H7 (cell line): Measurements from ENCODE around the gene PIK3AP1. TPM values are rescaled to one million over a fixed set of nuclear protein-coding genes. Genes with fewer than 3 reads are reported as not detected.

Experiments
- DNase-seq: peaks from one replicate; pipeline ENCODE4 v3.0.0; 2012
- H3K27me3 ChIP-seq: 2 replicates; pipeline ENCODE4 v1.6.0; 2011; ENCODE audit warnings: mild to moderate bottlenecking, low read length; ENCODE audit not compliant: control insufficient read depth, insufficient read depth
- H3K36me3 ChIP-seq: replicated peaks from 2 replicates; pipeline ENCODE4 v1.5.1; 2011; ENCODE audit warnings: low read length; ENCODE audit not compliant: control insufficient read depth, insufficient read depth
- H3K4me3 ChIP-seq: 2 replicates; pipeline ENCODE4 v1.5.1; 2011; ENCODE audit warnings: low read depth, mild to moderate bottlenecking, control low read depth, low read length, moderate library complexity; ENCODE audit not compliant: insufficient read depth
- total RNA-seq: library from RNA; depleted of rRNA; stranded (reverse); fragments of >200 nt; shearing (Covaris generic); gene quantifications from 2 replicates; pipeline ENCODE4 v1.2.3, GENCODE V29; 2014

PIK3AP1 gene
- total RNA-seq, 1 experiment from 2014 or later, result 1.4 TPM

DNA sequence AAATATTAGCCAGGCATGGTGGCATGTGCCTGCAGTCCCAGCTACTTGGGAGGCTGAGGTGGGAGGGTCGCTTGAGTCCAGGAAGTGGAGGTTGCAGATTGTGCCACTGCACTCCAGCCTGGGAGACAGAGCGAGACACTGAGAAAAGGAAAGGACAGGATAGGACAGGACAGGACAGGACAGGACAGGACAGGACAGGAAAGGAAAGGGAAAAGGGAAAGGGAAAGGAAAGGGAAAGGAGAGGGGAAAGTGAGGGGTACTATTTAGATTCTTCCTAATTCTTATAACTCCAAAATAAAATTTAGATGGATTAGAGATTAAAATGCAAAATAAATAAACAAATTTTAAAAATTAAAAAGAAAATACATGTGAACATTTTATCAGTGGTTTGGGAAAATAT lies 58.7 kb downstream of the PIK3AP1 start:
- Histone ChIP-seq H3K36me3 (no peaks in the 10 kb centered on the region), H3K27me3 (no peaks in the 10 kb centered on the region), H3K4me3 (no peak overlapping the region)
- no peak for DNase-seq

DNA sequence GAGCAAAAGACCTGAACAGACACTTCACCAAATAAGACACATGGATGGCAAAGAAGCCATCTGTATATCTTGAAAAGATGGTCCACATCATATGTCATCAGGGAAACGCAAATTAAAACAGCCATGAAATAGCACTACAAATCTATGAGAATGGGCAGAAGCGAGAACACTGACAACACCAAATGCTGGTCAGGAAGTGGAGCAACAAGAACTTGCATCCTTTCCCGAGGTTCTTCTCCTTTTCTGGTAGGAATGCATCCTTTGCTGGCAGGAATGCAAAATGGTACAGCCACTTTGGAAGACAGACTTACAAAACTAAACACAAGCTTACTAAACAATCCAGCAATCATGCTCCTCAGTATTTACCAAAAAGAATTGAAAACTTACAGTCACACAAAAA lies 60.0 kb downstream of the PIK3AP1 start:
- no peaks in the 10 kb centered on the region for H3K36me3 ChIP-seq
- no peak for DNase-seq
- no peaks in the 10 kb centered on the region for H3K27me3 ChIP-seq
- no peak overlapping the region for H3K4me3 ChIP-seq

DNA sequence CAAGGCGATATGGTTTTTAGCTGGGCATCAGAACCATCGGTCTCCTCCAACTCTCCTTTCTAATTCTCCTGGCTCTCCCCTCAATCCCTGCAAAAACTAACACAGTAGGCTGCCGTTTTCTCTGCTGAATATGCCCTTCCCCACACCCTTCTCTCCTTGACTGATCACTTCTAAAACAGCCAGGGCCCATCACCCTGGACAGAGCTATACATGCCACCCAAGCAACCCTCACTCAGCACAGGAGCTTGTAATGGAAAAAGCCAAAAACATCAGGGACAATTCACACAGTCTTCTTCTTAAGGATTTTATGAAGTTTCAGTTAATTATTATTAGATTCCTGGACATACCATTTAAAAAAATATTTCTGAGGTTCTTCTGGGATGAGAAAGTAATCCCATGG lies 61.5 kb downstream of the PIK3AP1 start:
- DNase-seq, result no peak
- no peaks in the 10 kb centered on the region for H3K27me3 ChIP-seq
- H3K36me3 ChIP-seq, result no peaks in the 10 kb centered on the region
- H3K4me3 ChIP-seq, result no peak overlapping the region

DNA sequence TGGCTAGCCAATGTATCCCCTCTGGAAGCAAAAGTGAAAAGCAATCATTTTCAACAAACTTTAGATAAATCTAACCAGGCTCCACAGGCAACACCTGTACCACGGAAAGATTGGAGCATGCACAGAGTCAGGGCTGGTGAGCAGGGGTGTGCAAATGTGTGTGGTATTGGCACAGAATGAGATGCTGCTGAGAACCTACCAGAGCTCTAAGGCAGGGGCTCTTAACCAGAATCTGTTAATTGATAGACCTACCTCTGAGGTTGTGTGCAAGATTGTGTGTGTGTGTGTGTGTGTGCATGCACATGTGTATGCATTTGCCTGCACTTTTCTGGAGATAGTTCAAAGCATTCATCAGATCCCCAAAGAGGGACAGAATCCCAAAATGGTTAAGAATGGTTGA lies 62.9 kb downstream of the PIK3AP1 start:
- no peak for DNase-seq
- no peak overlapping the region for H3K4me3 ChIP-seq

DNA sequence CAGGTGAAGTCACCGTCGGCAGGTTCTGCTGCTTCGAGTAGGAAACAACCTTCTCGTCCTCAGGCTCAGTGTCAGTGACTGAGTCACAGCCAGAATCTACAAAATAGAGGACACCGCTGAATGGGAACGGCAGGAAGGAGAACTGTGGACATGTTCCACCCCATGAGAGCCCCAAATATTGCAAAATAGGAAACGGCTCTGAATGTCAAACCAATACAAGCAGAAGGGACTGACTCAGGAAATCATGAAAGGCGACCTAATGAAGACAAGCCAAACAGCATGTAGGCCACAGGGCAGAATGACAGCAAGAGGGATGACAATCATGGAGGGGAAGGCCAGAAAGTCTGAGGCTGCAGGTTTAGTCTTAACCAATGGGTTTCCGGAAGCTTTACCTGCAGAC lies 63.5 kb downstream of the PIK3AP1 start:
- no peak for DNase-seq
- Histone ChIP-seq H3K27me3 (no peaks in the 10 kb centered on the region), H3K4me3 (no peak overlapping the region), H3K36me3 (no peaks in the 10 kb centered on the region)

More for the DNA sequence above, 62.9 kb downstream of the PIK3AP1 start:
- Histone ChIP-seq H3K36me3 (no peaks in the 10 kb centered on the region), H3K27me3 (no peaks in the 10 kb centered on the region)

DNA sequence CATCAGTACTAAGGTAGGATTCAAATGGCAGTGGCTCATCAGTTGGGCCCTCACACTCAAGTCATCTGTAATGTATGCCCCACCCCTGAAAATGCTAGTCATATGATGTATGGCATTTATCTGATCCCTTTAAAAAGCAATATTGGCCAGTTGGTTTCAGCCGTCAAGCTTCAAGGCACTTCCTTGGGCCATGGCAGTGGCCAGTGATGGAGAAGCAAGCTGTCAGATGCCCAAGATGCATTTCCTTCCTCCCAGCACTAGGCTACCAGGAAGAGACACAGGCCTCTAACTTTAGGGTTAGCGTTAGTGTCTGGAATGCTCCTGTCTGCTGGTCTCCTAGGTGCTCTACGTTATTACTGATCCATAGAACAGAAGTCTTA lies 64.1 kb downstream of the PIK3AP1 start:
- no peaks in the 10 kb centered on the region for H3K27me3 ChIP-seq

DNA sequence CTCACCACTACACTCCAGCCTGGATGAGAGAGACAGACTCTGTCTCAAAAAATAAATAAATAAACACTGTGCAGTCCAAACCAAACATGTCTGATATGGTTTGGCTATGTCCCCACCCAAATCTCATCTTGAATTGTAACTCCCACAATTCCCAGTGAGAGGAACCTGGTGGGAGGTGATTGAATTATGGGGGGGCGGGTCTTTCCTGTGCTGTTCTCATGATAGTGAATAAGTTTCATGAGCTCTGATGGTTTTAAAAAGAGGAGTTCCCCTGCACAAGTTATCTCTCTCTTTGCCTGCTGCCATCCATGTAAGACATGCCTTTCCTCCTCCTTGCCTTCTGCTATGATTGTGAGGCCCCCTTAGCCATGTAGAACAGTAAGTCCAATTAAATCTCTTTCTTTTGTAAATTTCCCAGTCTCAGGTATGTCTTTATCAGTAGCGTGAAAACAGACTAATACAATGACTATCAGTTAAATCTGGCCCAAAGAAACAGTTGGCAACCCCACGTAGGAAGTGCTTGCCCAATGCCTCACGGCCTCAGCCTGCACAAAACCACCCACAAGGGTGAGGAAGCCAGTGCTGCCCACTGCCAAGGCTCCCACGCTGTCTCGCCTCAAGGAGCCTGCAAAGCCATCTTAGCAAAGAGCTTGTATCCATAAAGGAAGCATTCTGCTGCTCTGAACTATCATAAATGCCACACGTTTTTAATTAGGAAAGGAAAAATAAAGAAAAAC lies 64.7 kb downstream of the PIK3AP1 start:
- H3K36me3 ChIP-seq, result no peaks in the 10 kb centered on the region
- H3K27me3 ChIP-seq, result no peaks in the 10 kb centered on the region
- no peak overlapping the region for H3K4me3 ChIP-seq
- DNase-seq, result no peak

More for the DNA sequence above, 64.1 kb downstream of the PIK3AP1 start:
- Histone ChIP-seq H3K4me3 (no peak overlapping the region), H3K36me3 (no peaks in the 10 kb centered on the region)
- no peak for DNase-seq

DNA sequence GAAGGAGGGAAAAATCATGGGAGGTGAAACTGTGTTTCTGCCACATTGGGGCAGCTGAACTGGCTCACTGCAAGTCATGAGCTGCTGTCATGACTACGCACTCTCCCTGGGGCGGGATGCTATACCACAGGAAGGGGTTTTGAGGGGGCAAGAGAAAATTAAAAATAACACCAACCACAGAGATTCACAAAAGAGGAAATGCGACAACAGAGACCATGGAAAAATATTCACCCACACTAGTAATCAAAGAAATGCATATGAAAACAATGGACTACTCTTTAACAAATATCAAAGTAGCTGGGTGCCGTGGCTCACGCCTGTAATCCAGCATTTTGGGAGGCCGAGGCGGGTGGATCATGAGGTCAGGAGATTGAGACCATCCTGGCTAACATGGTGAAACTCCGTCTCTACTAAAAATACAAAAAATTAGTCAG lies 68.3 kb downstream of the PIK3AP1 start:
- Histone ChIP-seq H3K4me3 (no peak overlapping the region), H3K36me3 (no peaks in the 10 kb centered on the region), H3K27me3 (no peaks in the 10 kb centered on the region)
- no peak for DNase-seq

DNA sequence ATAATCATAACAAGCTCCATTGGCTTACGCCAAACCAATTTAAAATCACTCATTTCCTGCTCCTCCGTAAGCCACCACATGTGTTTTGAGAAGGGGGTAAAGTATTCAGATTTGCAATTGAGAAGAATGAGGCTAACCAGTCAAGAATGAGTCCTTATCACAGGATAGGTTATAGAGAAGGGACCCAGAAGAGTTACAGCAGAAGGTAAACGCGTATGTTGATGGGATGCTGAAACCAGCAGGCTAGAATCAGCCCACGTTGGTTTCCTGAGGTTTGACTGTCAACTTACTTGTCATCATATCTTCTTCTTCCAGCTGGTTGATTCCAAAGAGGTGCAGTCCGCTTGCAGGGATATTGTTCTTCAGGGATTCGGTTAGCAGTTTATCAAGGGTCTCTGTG lies 69.4 kb downstream of the PIK3AP1 start:
- Histone ChIP-seq H3K4me3 (no peak overlapping the region), H3K27me3 (no peaks in the 10 kb centered on the region), H3K36me3 (no peaks in the 10 kb centered on the region)
- DNase-seq, result no peak

DNA sequence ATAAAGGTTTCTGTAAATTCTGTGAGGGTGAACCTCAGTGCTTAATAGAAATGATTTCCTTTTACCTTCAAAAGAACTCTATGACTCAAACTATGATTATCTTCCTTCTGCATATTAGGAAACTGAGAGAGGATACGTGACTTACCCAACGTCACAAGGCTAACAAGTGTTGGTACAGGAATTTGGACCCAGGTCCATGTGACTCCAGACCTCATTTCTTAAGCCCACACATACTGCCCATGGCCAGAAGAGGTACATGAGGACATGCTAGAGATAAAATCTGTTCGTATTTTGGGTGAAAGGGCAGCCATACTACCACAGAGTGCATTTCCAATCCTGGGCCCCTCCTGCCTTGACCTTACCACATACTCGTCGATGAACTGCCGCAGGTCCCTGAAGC lies 72.0 kb downstream of the PIK3AP1 start:
- H3K36me3 ChIP-seq, result no peaks in the 10 kb centered on the region
- DNase-seq, result no peak
- no peaks in the 10 kb centered on the region for H3K27me3 ChIP-seq
- H3K4me3 ChIP-seq, result no peak overlapping the region

DNA sequence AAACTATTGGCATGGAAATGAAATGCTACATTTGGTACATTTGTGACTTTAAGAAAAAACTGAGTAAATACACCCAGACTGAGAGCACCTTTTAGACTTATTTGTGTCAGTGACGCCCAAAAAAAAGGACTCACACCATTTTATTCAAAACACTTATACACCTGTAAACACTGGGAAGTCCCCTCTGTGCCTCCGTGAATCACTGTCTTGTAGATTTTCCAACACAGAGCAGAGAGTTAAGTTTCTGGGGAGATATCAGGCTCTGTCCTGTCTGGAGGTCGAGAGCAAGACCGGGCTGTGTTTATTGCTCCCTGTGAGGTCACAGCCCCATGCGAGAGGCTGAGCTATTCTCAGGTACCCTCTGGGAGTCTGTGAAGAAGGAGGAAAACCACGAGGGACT lies 72.8 kb downstream of the PIK3AP1 start:
- DNase-seq, result no peak
- H3K36me3 ChIP-seq, result no peaks in the 10 kb centered on the region
- H3K27me3 ChIP-seq, result no peaks in the 10 kb centered on the region
- H3K4me3 ChIP-seq, result no peak overlapping the region

DNA sequence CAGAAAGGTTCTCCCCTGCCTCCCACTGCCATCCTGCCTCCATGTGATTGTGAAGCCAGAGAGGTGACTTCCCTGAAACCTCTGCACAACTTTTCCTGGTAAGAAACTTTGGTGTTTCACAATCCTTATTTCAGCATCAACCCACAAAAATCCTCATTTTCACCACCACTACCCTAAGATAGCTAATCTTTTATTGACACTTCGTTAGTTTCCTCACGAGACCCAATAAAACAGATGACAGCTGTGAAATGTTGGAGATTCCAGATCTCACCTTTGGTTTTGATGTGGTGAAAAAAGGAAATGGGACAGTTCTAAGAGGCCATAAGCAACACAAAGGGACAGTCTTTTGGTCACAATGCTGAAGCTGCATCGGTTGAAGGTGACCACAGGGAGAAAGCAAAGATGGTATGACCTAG lies 73.6 kb downstream of the PIK3AP1 start:
- DNase-seq, result no peak
- Histone ChIP-seq H3K4me3 (no peak overlapping the region), H3K27me3 (no peaks in the 10 kb centered on the region), H3K36me3 (no peaks in the 10 kb centered on the region)

DNA sequence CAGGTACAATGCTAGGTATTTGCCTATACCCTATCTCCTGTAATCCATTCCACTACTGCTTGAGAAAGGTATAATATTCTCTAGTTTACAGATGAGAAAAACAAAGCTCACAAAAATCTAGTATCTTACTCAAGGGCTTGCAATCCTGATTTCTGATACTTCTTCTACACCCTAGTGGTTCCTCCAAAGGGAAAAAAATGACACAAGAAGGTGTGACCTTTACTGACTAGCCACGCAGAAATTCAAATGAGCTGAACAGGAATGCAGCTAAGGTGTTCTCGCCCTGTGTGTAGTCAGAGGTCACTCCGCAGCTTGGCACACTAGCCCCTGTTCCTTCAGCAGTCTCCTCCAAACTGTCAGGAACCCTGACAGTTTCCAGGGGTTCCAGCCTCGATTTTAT lies 74.0 kb downstream of the PIK3AP1 start:
- no peaks in the 10 kb centered on the region for H3K36me3 ChIP-seq
- H3K4me3 ChIP-seq, result no peak overlapping the region
- DNase-seq, result no peak
- no peaks in the 10 kb centered on the region for H3K27me3 ChIP-seq

DNA sequence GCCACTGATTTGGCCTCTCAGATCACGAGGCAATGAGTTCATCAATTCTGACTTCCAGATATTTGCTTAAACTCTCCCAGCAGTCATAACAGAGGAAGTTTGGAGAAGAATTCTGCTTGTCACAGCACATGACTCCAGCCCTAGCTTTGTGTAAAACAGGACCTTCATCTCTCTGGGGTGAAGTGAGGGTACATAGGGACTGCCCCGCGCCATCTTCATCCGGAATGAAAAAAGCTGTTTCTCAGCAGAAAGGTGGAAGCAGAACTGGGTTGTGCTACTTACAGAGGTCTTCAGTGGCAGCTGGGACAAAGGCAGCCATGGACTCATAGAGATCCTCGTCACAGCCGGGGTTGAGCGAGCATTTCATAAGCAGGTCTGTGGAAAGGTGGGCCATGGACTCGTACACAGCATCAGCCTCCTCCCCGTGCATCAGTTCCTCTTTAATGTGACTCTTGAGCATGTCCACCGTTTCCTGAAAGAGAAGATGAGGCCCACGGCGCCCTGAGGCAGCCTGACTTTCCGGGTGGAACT lies 75.1 kb downstream of the PIK3AP1 start:
- no peaks in the 10 kb centered on the region for H3K27me3 ChIP-seq
- no peak overlapping the region for H3K4me3 ChIP-seq
- H3K36me3 ChIP-seq, result no peaks in the 10 kb centered on the region
- DNase-seq, result no peak

DNA sequence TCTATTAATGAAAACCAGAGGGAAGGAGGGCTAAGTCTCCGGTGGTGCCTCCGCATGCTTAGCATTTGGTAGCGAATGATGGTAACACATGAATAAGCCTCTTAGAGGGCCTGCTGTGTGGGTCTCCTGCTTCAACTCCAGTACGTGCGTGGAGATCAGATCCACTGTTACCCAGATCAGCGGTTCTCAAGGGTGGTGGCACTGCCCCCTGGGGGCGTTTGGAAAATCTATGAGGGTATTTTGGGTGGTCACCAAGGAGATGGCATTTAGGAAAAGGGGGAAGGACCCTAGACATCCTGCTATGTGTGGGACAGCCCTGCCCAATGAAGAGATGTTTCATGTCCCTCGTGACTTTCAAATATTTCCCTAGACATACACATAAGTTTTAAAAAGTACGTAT lies 76.4 kb downstream of the PIK3AP1 start:
- no peaks in the 10 kb centered on the region for H3K36me3 ChIP-seq
- DNase-seq, result peak; percentile 26

More for the DNA sequence above, 76.4 kb downstream of the PIK3AP1 start:
- no peaks in the 10 kb centered on the region for H3K27me3 ChIP-seq
- H3K4me3 ChIP-seq, result no peak overlapping the region
